Stimulated activated CD4-positive, alpha-beta T cell treated with anti-CD3 and anti-CD28 coated beads, Interleukin-1b, Interleukin-23, amount 100 ng/mL, for 24 hours (primary cell): ENCODE results near the gene HDHD2.

Source experiments
- DNase-seq, 4 experiments: peaks; one replicate each; pipeline ENCODE4 v3.0.0-alpha.2; 2020; ENCODE audit warnings: low read depth in 4 of 4, low spot score in 1 of 4

Gene HDHD2

GRCh38 chr18:47067648-47068047 lies 82.7 kb downstream of the HDHD2 start:
- DNase-seq: no peak

GRCh38 chr18:47063096-47063495 lies 87.2 kb downstream of the HDHD2 start:
- no peak for DNase-seq

- DNase-seq: no peak
Observed at GRCh38 chr18:47062471-47062870, 87.8 kb downstream of the HDHD2 start.
